SU-DHL-6 (cell line): ENCODE results near the gene SERINC3.

Experiments
- CTCF ChIP-seq: fragments of 200-600 bp; sonication (generic); IDR thresholded peaks from one replicate; pipeline ENCODE4 v1.5.1; 2017; ENCODE audit warnings: antibody characterized with exemption, mild to moderate bottlenecking, low read length, moderate library complexity; ENCODE audit not compliant: insufficient read depth, poor library complexity, severe bottlenecking
- EZH2phosphoT487 ChIP-seq: fragments of 200-600 bp; sonication (generic), shearing (Covaris generic); conservative IDR thresholded peaks from 2 replicates; pipeline ENCODE4 v1.6.1; 2018; ENCODE audit warnings: mild to moderate bottlenecking, antibody characterized with exemption, low read length, moderate library complexity, mixed read lengths

GRCh38 chr20:44526129-44526528 is 4.3 kb upstream of the SERINC3 start:
- TF ChIP-seq CTCF, result no peak
- TF ChIP-seq EZH2phosphoT487, result no peak
